HG03159 (cell line): ENCODE data around the gene GALK1.
"Not testable (repeated sequence)": the region's sequence is repeated elsewhere in the genome, so short reads cannot be mapped to it uniquely, and the experiment has no call there.

Experiments used
- ATAC-seq: cut with Tn5 transposase; IDR thresholded peaks from one replicate; pipeline ENCODE4 v1.9.1; 2021; ENCODE audit warnings: mild to moderate bottlenecking, moderate library complexity; ENCODE audit not compliant: unreplicated experiment

Gene GALK1

DNA sequence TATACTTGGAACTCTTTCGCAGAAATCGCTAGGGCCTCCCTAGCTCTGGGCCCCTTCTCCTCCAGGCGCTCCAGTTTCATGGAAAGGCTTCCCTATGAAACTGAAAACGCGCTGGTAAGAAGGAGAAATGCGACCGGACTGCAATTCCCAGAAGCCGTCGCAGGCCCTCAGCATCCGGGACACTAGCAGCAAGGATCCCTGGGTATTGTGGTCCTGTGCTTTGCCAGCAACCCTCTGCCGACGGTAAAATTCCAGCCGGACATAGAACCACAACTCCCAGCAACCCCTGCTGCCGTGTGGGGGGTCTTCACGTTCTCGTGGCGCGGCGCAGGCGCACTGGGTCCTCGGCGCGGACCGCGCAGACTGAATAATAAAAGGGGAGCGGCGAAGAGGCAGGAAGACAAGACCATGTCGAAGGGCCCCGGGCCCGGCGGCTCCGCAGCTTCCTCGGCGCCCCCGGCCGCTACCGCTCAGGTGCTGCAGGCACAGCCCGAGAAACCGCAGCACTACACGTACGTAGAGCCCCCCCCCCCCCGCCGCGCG, 19.6 kb upstream of the GALK1 start, which contains the start of gene UNK:
UNK (plus strand) TSS at position 334 of the 543 bp plus-strand sequence; CDS start at position 409, 75 bp downstream.
- peak; percentile 62 for ATAC-seq

DNA sequence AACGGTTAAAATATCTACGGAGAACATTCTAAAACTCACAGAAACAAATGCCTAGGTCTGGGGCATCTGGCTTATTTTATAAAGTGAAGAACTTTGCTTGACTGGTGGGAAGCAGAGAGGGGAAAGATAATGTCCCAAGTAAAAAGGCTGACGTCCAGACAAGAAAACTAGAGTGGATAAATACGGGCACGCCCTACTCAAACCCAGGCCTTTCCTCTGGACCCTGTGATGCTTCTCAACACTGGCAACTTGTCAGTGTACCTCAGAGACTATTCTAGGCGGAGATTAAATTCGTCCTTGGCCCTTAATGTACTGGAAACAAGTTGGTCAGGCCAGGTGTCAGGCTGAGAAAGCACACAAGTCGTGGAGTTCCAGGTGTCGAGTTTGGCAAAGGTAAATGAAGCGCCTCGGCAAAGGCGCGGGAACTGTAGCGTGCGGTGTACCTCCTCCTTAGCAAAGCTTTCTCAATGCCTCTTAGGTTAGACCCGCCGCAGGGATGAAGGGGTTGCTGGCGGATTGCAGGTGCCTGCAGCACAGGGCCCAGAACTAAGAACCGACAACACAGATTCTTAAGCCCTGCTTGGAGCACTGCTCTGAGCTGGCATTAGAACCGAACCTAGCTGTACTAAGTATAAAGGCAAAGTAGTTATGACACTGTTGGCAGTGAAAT, 18.9 kb upstream of the GALK1 start:
- peak; percentile 1 for ATAC-seq

DNA sequence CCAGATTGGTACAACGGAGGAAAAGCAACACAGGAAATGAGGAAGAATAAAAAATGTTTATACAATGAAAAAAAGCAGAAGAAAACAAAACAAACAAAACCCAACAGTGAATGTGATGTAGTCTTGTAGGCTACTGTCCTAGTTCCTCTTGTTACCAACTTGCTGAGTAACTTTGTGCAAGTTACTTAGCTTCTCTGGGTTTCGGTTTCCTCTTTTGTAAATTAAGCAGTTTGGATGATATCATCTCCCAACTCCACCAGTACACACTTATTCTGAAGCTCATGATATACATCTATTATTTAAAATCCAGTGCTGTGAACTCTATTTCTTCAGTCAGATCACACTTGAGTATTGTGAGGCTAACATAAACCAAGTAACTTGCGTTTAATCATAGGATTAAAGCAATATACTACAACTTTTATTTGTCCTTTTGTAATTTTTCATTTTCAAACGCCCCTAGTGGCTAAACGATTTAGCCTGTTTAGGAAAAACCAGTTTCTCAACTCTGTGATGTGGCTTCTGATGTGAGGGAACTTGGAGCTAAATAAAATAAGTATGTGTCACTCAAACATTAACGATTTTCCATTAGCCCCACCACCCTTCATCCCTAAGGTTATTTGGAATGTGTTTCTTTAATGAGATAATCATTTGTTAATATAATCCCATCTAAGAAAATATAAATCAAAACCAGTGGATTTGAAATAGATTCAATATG, 18.2 kb upstream of the GALK1 start:
- no peak for ATAC-seq

DNA sequence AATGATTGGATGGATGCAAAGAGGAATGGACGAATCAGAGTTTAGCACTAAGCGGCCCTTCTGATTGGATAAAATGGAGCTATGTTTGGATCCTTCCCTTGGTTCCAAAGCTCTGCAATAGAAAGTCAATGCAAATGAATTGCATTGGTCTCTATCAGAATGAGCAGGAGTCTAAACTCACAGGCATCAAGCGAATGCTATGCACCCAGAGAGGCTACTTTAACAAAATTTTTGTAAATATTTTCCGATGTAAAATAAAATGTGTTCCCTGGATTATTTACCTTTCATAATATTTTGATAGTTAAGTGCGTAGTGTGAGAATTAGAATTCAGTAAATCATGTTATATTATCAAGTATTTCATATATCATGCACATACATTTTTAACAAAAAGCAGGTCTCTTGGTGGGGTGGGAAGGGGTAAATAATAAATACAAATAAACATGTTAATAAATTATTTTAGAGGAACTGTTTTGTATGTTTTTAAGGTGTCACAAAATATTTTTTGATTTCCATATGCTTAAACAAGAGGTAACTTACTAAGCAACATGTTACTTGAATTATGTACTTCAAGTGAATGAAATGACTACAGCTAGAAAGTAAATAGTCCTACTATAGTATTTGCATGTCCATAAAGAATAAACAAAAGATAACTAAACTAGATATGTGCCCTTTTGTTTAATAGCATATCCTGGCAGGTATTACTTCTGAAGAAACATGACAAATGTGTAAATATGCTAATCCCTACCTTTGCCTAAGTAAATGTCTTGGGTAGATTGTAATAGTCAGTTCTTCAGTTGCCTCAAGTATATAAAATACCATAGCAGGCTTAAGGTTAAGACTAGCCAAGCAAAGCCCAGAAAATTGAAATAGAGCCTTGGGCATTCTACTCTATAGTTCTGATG, 15.2 kb upstream of the GALK1 start:
- ATAC-seq: no peak

DNA sequence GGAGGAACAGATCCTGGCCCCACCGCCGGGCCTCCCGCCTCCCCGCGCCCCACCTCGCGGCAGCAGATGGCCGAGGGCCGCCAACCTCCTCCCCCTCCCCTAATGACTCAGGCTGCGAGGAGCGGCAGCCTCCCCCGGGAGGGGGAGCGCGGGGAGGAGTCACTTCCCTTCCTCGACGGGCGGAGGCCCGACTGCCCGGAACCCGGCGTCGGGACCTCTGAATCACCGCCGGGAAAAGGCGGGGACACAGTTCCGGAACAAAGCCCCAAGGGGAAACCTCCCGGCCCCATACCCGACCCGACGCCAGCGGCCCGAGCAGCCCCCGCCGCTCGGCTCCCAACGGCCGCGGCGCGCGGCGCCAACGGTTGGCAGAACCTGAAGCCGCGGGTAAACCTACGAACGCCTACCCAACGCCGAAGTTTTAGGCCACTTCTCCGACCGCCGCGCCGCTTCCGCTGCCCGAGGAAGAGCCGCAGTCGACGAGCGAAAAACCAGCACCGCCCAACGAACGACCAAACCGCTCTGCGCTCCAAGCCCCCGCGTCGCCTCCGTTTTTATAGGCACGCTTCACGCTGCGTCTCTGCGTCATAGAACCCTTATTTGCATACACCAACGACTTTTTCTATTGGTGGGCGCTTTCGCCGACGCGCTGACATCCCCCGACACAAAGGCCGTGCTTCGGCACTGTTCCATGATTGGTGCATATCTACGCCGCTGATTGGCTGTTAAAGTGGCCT, 14.4 kb upstream of the GALK1 start:
- ATAC-seq: peak; percentile 56

DNA sequence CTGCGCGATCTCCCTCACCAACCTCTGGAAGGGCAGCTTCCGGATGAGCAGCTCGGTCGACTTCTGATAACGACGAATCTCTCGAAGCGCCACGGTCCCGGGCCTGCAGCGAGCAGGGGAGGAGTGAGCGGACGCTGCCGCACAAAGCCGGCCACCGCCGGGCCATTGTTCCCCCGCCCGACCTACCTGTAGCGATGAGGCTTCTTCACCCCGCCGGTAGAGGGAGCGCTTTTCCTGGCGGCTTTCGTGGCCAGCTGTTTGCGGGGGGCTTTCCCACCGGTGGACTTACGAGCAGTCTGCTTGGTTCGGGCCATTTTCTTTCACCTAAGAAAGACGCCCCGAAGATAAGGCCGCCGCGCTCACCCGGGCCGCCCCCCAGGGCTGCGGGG, 13.9 kb upstream of the GALK1 start:
- ATAC-seq: peak; percentile 1

DNA sequence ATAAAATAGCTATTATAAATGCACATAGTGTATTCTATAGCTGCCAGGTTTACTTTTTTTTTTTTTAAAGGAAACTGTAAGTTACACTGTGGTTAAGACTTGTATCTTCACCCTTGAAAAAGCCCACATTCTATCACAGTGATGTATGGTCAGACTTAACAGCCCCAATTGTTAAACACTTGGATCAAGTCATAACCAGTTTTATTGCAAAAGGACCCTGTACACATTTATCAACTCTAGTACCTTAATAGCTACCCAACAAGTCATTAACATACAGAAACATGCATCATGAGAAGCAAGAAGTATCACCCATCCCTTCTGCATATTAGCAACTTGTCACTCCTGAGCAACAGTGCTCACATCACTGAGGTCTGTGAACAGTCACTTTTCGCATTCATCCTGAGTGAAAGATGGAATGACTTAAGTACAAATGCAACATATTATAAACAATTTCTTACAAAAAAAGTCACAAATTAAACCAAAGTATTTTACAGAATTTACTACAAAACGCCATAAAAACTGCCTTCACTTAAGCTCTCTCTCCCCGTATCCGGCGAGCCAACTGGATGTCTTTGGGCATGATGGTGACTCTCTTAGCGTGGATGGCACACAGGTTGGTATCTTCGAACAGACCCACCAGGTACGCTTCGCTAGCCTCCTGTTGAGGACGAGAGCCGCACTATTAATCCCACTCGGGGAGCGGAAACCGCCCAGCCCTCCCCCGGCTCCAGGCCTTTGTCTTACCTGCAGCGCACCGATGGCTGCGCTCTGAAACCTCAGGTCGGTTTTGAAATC, 13.3 kb upstream of the GALK1 start:
- ATAC-seq: not testable (repeated sequence)

DNA sequence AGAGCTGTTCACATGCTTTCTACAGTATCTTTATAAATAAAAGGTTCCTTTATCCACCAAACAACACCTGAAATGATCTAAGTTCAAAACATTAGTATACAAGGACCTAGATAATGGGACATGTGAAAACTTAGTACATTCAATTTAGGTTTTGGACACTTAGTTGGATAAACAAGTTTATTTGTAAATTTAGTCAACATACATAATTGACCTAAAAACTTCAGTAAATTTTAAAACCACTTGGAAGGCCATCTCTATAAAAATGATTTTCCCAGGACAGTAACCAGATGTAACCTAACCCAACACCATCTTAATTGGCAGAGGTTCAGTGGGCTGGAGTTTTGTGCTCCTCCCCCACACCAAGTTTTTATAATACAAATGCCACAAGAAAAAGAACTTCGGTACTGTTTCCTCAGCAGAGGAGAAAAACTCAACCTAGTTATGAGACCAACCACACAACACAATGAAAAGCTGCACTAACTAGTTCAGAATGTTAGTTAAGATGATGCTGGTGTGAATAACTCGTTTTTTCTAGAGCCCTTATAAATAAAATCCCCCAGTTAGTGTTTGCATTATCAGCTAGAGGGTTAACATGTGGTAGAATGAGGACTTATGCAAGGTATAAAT, 12.4 kb upstream of the GALK1 start:
- no peak for ATAC-seq

DNA sequence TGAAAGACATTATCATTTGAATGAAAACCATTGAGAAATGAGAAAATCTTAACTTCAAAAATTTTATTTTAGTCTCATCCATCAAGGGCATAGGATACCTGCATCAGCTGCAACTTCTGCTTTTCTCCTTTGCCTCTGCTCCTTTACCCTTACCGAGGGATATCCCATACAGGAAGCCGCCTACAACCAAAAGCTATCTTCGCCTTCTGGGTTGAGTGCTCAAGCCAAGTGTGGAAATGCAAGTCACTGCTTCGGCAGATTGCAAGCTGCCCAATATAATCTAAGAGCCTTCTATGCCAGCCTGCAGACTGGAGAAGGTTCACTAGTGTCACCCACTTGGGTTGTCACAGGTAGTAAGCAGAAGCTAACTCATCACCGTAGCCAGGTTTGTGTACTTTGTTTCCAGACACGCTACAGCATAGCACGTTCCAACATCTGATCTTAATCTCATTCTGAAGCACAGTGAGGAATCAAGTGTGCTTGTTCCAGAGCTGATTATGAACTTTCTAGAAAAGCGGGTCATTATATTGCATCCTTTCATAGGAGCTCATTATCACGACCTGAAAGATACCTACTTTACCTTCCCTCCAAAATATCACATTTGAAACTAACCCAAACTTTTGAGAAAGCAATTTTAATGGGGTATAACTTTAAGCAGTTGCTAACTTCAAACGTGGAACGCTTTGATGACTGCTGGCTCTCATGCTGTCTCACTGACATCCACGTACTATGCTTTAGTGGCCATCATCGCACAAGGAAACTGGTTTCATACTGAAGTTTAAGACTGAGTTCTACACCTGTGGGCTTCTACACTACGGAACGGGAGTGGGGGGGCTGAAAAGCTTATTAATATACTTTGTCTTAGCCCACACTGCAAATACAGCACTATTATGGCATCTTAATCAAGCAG, 11.6 kb upstream of the GALK1 start:
- no peak for ATAC-seq

DNA sequence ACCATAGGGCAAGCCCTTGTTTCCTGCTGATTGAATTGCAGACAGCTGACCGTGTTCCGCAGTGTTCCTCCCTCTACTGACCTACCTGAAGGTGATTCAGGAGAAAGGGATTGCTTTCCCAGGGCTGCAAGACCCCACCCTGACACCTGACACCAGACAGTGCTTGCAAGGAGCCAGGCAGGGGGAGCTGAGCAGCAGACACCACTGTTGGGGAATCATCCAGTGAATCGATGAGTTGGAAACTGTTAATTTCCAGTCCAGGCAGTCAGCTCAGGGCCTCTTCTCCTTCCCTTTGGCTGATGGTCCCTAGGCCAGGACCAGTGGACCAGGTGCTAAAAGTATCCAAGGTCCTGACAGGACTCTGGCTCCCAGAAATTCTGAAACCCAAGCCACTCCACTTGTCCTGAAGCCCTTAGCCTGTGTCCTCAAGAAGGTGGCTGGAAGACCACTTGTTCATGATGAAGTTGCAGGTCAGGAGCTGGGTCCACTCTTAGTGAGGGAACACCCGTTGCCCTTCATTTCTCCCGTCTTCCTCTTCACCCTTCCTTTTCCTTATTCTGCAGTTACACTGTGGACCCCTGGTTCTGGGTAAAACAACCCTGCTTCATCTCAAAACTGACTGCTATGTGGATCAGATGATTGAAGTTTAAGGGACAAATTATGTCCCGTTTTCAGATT, 10.1 kb upstream of the GALK1 start:
- no peak for ATAC-seq

DNA sequence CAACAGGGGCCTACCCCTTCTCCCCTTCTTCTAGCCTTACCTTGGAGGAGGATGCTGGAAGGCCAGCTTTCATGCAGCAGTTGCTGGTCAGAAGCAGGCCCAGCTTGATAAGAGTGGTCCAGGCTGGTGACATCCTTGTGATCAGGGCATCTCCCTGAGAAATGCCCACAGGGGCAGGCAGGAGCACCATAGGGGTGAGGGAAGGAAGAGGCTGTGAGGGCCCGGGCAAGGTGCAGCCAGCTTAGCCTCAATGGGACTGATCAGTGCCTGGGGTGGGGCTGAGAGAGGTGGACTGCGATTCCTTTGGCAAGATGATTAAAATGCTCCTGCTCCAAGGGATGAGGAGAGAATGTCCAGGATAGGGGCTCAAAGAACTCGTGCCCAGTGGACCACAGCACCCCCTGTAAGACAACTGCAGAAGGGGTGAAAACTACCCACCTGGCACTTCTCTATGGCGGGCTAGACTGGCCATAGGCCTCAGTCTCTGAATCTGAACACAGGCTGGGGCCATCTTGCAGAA, 9.5 kb upstream of the GALK1 start:
- no peak for ATAC-seq

DNA sequence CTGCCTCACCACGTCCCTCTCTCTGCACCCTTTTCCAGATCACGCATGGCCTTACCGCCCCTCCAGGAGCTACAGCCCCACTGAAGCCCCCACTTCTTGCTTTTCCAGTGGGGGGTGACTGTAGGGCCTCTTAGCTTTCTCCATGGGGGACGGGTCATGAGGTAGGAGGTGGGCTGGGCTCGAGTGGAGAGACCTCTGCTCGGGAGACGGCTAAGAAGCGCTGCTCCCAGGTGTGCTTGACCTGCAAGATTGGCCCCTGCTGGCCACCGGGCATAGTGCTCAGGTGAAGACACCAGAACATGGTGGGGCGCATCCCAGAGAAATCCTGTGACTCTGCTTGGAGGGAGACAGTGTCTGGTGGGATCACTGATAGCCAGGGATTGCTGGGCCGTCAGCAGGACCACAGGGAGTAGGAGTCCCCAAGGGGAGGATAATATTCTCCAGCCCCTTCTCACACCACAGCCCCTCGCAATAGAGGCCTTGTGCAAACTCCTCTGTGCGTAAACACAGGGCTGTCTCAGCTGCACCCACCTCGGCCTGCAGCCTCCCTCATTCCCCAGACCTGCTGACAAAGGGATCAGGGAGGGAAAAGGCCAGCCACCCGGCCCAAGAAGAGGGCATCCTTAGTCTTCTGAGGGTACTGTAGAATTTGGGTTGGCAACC, 8.9 kb upstream of the GALK1 start:
- no peak for ATAC-seq

DNA sequence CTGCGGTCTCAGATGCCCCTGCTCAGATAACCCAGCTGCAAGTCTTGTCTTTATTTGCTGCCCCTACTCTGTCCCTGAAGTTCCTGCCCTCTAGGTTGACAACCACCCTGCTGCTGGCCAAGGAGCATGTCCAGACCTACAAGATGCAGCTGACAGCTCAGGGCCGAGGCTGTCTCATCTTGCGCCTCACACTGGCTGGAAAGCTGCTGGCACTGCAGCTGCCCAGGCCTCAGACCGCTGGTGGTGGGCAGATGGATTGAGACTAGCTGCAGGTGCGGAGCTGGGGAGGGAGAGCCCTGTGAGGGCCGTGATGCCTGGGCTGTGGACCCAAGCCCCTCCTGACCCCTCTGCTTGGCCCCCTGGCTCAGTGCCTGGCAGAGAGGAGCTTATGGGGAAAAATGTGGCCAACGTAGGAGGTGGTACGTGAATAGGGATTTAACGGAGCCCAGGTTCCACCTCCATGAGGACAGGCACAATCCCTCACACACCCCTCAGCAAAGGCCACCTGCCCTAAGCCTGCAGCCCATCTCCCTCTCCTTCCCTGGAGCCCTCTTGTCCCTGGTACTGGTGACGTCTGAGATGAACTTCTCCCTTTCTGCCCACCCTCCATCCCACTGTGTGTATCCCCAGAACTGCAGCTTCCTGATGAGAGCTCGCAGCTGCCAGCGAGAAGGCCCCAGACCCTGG, 8.3 kb upstream of the GALK1 start:
- no peak for ATAC-seq

DNA sequence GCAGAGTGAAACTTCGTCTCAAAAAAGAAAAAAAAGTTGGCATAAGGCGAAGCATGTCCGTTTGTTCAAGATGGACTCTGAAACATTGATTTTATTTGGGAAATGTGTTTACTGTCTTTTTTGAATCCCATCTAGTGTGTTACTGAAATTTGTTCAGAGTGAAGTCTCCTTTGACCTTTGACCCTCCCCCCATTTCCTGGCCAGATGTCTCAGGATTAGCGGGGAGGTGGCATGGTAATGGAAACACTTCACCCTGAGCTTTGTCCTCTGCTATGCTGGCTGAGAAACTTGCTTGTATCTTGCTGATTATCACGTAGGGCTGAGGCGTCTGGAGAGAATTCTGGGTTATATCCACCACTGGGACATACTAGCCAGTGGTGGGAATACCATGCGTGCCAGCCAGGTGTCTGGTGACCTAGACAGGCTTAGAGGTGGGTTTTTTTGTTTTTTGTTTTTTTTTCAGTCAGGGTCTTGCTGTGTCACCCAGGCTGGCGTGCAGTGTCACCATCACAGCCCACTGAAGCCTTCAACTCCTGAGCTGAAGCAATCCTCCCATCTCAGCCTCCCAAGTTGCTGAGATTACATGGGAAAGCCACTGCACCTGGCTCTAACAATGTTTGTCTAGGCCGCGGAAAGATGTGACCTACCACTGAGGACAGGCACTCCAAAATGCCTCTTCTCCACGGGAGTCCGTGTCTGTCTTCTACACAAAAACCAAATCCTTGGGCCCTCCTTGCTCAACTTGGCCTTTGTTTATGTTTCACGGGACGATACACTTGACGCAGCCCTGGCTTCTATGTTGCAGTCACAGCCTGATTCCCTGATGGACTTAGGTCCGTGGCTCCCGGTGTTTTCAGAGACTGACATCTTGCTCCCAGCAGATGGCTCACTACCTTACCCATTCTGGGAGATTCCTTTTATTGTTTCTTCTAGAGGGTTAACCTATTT, 6.6 kb upstream of the GALK1 start:
- ATAC-seq: no peak

DNA sequence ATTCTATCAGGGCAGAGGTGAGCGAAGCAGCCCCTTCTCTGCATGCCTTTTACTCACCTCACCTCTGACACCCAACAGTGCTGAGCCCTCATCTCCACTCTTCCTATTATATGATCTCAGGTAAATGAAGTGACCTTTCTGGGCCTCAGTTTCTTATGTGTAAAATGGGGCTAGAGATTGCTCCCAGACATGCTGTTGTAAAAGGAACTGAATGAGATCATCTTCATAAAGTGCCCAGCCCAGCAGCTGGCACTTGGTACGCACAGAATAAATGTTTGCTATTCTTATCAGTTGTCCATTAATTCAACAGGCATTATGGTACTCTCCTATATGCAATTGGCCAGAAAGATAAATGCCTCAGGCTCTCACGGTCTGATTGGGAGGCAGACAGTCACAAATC, 4.5 kb upstream of the GALK1 start:
- ATAC-seq: no peak
